ENCODE measurements around the gene MRPL24.

DNA sequence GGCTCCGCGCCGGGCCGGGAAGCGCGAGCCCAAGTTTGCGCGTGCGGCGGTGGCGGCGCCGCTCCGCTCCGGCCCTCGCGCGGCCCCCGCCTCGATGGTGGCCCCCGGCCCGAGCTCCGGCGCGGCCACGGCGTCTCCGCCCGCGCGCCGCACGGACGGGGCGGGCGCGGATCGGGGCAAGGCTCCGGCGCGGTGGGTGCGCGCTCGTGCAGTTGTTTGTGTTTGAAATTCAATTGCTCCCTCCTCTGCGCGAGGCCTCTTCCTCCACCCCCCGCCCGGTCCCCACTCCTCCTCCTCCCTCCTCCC lies 10.5 kb upstream of the MRPL24 start, which contains the start of gene HDGF:
- TF ChIP-seq POLR2A (IDR thresholded peaks at IDR 0.05; ENCODE audit: low read length) (no peak), GATA1 (IDR thresholded peaks at IDR 0.05; ENCODE audit: low read depth, low read length) (no peak)
